Anterior cingulate cortex (tissue), 58 donors: ENCODE results near the gene IL27RA.
A peak's percentile ranks its signal among the peaks of the same experiment; 100 is the strongest.
"Not testable (repeated sequence)": the region's sequence is repeated elsewhere in the genome, so short reads cannot be mapped to it uniquely, and the experiment has no call there.

Source experiments
- DNase-seq, 58 donors: peaks; one replicate each; lab custom pipeline; 2025; lab: John Stamatoyannopoulos, UW

IL27RA gene

GRCh38 chr19:14026652-14027192, 4.8 kb upstream of the IL27RA start:
- not testable (repeated sequence) for DNase-seq

GRCh38 chr19:14027856-14028450, 3.6 kb upstream of the IL27RA start, which contains the start of gene RLN3:
TSS of gene RLN3 (plus strand) at chr19:14028148. CDS start at chr19:14028205, 57 bp downstream.
- no peak for DNase-seq

GRCh38 chr19:14028901-14029300, 2.7 kb upstream of the IL27RA start:
- no peak for DNase-seq

GRCh38 chr19:14030997-14031718, 404 bp upstream of the IL27RA start:
- DNase-seq, result no peak

- DNase-seq, result no peak
Observed at GRCh38 chr19:14033946-14034345, 2.4 kb downstream of the IL27RA start.

- DNase-seq, result not testable (repeated sequence)
Observed at GRCh38 chr19:14035159-14035558, 3.6 kb downstream of the IL27RA start.

GRCh38 chr19:14035706-14036105, 4.1 kb downstream of the IL27RA start:
- DNase-seq, result no peak

GRCh38 chr19:14039181-14039580, 7.6 kb downstream of the IL27RA start:
- DNase-seq, result no peak

GRCh38 chr19:14042659-14043608, 11.4 kb downstream of the IL27RA start:
- peak in 15 of 58 donors; percentile 0 to 43 (median 8) for DNase-seq

GRCh38 chr19:14047866-14048265, 16.3 kb downstream of the IL27RA start:
- DNase-seq, result not testable (repeated sequence)

GRCh38 chr19:14048443-14049153, 17.0 kb downstream of the IL27RA start:
- peak in 4 of 58 donors; percentile 1 to 16 (median 10) for DNase-seq

GRCh38 chr19:14050512-14050911, 18.9 kb downstream of the IL27RA start:
- DNase-seq, result no peak

GRCh38 chr19:14050961-14051360, 19.4 kb downstream of the IL27RA start:
- not testable (repeated sequence) for DNase-seq

- DNase-seq, result no peak
Observed at GRCh38 chr19:14051980-14052379, 20.4 kb downstream of the IL27RA start.

GRCh38 chr19:14052470-14052869, 20.9 kb downstream of the IL27RA start:
- no peak for DNase-seq

- DNase-seq, result no peak
Observed at GRCh38 chr19:14053032-14053431, 21.5 kb downstream of the IL27RA start.

- DNase-seq, result no peak
Observed at GRCh38 chr19:14053500-14053899, 21.9 kb downstream of the IL27RA start.

GRCh38 chr19:14054099-14054498, 22.5 kb downstream of the IL27RA start:
- no peak for DNase-seq

- DNase-seq, result no peak
Observed at GRCh38 chr19:14054721-14055120, 23.2 kb downstream of the IL27RA start.

GRCh38 chr19:14055396-14055795, 23.8 kb downstream of the IL27RA start:
- no peak for DNase-seq
